Peyer's patch (tissue), 4 donors: ENCODE measurements around the gene CDC14A. TPM values are rescaled to one million over a fixed set of nuclear protein-coding genes. Genes with fewer than 3 reads are reported as not detected.

Source experiments
- DNase-seq, 3 donors: peaks; one replicate each; pipeline ENCODE4 v3.0.0-alpha.2; 2017 to 2019
- H3K27ac ChIP-seq, 4 donors: fragments of 200-600 bp; sonication (generic); one replicate each; pipeline ENCODE4 v1.5.1; 2016 to 2019
- H3K27me3 ChIP-seq, 2 donors: fragments of 200-600 bp; sonication (generic); one replicate each; pipeline ENCODE4 v1.5.1; 2019
- H3K36me3 ChIP-seq, 3 donors: fragments of 200-600 bp; sonication (generic); one replicate each; pipeline ENCODE4 v1.5.1; 2016 to 2019
- H3K4me1 ChIP-seq, 4 donors: fragments of 200-600 bp; sonication (generic); one replicate each; pipeline ENCODE4 v1.5.1; 2016 to 2019
- H3K4me3 ChIP-seq, 4 donors: fragments of 200-600 bp; sonication (generic); 1 replicate in 3 of 4; 2 replicates in 1 of 4; pipeline ENCODE4 v1.5.1; 2016 to 2019; ENCODE audit warnings: mild to moderate bottlenecking in 1 of 4
- H3K9me3 ChIP-seq, 4 donors: fragments of 200-600 bp; sonication (generic); one replicate each; pipeline ENCODE4 v1.5.1; 2016 to 2019; ENCODE audit warnings: mild to moderate bottlenecking in 1 of 4
- POLR2A ChIP-seq, 2 donors: fragments of 450-650 bp; IDR thresholded peaks; one replicate each; pipeline ENCODE4 v1.5.1; 2017; ENCODE audit warnings: antibody characterized with exemption in 2 of 2, mild to moderate bottlenecking in 2 of 2, moderate library complexity in 2 of 2
- total RNA-seq, 4 donors: library from RNA; depleted of rRNA; stranded (reverse); fragments of >200 nt; gene quantifications; one replicate each; pipeline ENCODE4 v1.1.0, GENCODE V29; 2016
- TF ChIP-seq, protein P1 (sequence below), 6 experiments: fragments of 450-650 bp in 4 of 6; fragments of 200-600 bp in 2 of 6; sonication (generic) in 1 of 6; IDR thresholded peaks; one replicate each; pipeline ENCODE4 v1.5.1; 2017 to 2019; ENCODE audit warnings: antibody characterized with exemption in 6 of 6, mild to moderate bottlenecking in 3 of 6, moderate library complexity in 1 of 6

Gene CDC14A
- total RNA-seq, 4 donors from 2014 or later, result 51.2 to 97.6 (median 81.2) TPM

DNA sequence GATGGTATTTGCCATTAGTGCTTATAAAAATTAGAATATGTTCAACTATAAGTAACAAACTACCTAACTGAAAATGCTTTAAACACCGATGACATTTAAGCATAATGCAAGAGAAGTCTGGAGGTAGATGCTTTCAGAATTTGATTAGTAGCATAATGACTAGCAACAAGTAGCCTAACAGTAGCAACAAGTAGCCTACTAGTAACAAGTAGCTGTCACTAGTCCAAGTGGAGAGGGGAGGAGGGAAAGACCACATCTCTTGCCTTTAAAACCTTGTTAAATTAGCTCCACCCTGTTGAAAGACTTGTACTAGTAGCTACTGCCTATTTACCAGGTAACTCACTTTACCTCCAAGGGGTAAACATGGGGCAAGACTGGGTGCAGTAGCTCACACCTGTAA lies 193.5 kb downstream of the CDC14A start:
- Histone ChIP-seq H3K27me3 (no peaks in the 10 kb centered on the region), H3K4me3 (no peak overlapping the region), H3K9me3 (no peaks in the 10 kb centered on the region), H3K4me1 (no peaks in the 10 kb centered on the region), H3K36me3 (no peaks in the 10 kb centered on the region), H3K27ac (no peak overlapping the region)
- DNase-seq, result no peak
- no peak for TF ChIP-seq POLR2A (IDR thresholded peaks at IDR 0.05)
- TF ChIP-seq, protein P1, sequence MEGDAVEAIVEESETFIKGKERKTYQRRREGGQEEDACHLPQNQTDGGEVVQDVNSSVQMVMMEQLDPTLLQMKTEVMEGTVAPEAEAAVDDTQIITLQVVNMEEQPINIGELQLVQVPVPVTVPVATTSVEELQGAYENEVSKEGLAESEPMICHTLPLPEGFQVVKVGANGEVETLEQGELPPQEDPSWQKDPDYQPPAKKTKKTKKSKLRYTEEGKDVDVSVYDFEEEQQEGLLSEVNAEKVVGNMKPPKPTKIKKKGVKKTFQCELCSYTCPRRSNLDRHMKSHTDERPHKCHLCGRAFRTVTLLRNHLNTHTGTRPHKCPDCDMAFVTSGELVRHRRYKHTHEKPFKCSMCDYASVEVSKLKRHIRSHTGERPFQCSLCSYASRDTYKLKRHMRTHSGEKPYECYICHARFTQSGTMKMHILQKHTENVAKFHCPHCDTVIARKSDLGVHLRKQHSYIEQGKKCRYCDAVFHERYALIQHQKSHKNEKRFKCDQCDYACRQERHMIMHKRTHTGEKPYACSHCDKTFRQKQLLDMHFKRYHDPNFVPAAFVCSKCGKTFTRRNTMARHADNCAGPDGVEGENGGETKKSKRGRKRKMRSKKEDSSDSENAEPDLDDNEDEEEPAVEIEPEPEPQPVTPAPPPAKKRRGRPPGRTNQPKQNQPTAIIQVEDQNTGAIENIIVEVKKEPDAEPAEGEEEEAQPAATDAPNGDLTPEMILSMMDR (IDR thresholded peaks at IDR 0.05), result no peak

DNA sequence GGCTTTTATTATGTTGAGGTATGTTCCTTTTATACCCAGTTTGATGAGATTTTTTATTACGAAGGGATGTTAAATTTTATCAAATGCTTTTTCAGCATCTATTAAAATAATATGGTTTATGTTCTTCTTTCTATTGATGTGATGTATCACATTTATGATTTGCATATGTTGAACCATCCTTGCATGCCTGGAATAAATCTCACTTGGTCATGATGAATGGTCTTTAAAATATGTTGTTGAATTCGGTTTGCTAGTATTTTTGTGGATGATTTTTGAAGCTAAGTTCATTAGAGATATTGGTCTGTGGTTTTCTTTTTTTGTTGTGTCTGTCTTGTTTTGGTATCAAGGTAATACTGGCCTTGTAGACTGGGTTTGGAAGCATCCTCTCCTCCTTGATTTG lies 199.7 kb downstream of the CDC14A start:
- no peak overlapping the region for H3K4me3 ChIP-seq
- no peaks in the 10 kb centered on the region for H3K4me1 ChIP-seq
- no peak for DNase-seq
- no peak for TF ChIP-seq POLR2A (IDR thresholded peaks at IDR 0.05)
- TF ChIP-seq, protein P1 (IDR thresholded peaks at IDR 0.05), result no peak
- H3K36me3 ChIP-seq, result no peaks in the 10 kb centered on the region
- H3K27me3 ChIP-seq, result no peaks in the 10 kb centered on the region
- H3K9me3 ChIP-seq, result no peaks in the 10 kb centered on the region
- H3K27ac ChIP-seq, result no peak overlapping the region

DNA sequence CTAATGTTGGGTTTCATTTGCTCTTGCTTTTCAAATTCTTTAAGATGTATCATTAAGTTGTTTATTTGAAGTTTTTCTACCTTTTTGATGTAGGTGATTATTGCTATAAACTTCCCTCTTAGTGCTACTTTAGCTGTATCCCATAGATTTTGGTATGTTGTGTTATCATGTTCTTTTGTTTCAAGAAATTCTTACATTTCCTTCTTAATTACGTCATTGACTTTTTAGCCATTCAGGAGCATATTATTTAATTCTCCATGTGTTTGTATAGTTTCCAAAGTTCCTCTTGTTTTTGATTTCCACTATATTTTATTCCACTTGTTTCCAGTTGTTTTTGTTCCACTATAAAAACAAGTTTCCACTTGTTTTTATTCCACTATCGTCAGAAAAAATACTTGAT lies 200.6 kb downstream of the CDC14A start:
- no peaks in the 10 kb centered on the region for H3K27me3 ChIP-seq
- H3K9me3 ChIP-seq, result no peaks in the 10 kb centered on the region
- H3K4me3 ChIP-seq, result no peak overlapping the region
- H3K4me1 ChIP-seq, result no peaks in the 10 kb centered on the region
- H3K27ac ChIP-seq, result no peak overlapping the region
- no peak for DNase-seq
- no peaks in the 10 kb centered on the region for H3K36me3 ChIP-seq
- TF ChIP-seq POLR2A (IDR thresholded peaks at IDR 0.05), result no peak
- TF ChIP-seq, protein P1 (IDR thresholded peaks at IDR 0.05), result no peak

GRCh38 chr1:100556181-100556580 lies 203.9 kb downstream of the CDC14A start:
- H3K4me1 ChIP-seq, result no peaks in the 10 kb centered on the region
- H3K27ac ChIP-seq, result no peak overlapping the region
- DNase-seq, result no peak
- H3K9me3 ChIP-seq, result no peaks in the 10 kb centered on the region
- no peaks in the 10 kb centered on the region for H3K27me3 ChIP-seq
- H3K36me3 ChIP-seq, result no peaks in the 10 kb centered on the region
- H3K4me3 ChIP-seq, result no peak overlapping the region
- TF ChIP-seq, protein P1 (IDR thresholded peaks at IDR 0.05), result no peak
- TF ChIP-seq POLR2A (IDR thresholded peaks at IDR 0.05), result no peak

DNA sequence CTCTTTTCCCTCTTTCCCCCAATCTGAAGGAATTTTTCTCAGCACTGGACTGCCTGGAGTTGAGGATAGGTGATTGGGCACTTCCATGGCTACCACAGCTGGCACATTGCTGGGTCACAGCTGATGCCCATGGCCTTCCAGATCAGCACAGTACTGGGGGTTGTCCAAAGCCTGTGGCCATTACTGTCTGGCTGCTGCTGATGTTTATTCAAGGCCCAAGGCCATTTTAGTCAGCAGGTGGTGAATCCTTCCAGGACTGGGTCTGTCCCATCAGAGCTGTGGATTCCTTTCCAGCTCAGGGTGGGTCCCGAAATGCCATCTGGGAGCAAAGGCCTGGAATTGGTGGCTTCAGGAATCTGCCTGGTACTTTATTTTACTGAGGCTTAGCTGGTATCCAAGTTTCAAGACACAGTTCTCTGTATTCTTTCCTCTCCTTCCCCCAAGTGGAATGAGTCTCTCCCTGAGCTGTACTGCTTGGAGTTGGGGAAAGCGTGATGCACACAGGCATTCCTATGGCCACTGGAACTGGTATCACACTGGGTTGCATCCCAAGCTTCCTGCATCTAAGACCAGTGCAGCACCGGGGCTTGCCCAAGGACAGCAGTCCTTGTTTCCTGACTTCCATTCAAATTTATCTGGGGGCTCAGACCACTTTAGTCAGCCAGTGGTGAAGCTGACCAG lies 204.8 kb downstream of the CDC14A start:
- Histone ChIP-seq H3K36me3 (no peaks in the 10 kb centered on the region), H3K4me1 (no peaks in the 10 kb centered on the region), H3K27me3 (no peaks in the 10 kb centered on the region), H3K27ac (no peak overlapping the region), H3K9me3 (no peaks in the 10 kb centered on the region), H3K4me3 (no peak overlapping the region)
- no peak for TF ChIP-seq POLR2A (IDR thresholded peaks at IDR 0.05)
- TF ChIP-seq, protein P1 (IDR thresholded peaks at IDR 0.05), result no peak
- no peak for DNase-seq

DNA sequence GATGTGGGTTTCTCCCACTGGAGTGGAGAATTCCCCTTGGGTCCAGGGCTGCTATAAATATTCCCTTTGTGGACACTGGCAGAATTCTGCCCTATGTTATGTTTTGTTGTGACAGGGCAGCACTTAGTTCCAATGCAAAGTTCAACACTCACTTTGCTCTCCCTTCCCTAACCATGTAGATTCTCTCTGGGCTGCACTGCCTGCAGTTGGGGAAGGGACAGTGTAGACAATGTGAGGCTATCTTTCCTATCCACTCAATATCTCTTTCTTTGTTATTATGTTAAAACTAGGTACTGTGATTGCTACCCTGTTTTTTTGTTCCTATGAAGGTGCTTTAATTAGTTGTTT lies 205.3 kb downstream of the CDC14A start:
- H3K27me3 ChIP-seq, result no peaks in the 10 kb centered on the region
- H3K36me3 ChIP-seq, result no peaks in the 10 kb centered on the region
- H3K4me1 ChIP-seq, result no peaks in the 10 kb centered on the region
- H3K27ac ChIP-seq, result no peak overlapping the region
- H3K4me3 ChIP-seq, result no peak overlapping the region
- H3K9me3 ChIP-seq, result no peaks in the 10 kb centered on the region
- no peak for DNase-seq
- TF ChIP-seq POLR2A (IDR thresholded peaks at IDR 0.05), result no peak
- TF ChIP-seq, protein P1 (IDR thresholded peaks at IDR 0.05), result no peak
